ENCODE results near the gene NACA2.
"Not testable (repeated sequence)": the region's sequence is repeated elsewhere in the genome, so short reads cannot be mapped to it uniquely, and the experiment has no call there.

The NACA2 gene

DNA sequence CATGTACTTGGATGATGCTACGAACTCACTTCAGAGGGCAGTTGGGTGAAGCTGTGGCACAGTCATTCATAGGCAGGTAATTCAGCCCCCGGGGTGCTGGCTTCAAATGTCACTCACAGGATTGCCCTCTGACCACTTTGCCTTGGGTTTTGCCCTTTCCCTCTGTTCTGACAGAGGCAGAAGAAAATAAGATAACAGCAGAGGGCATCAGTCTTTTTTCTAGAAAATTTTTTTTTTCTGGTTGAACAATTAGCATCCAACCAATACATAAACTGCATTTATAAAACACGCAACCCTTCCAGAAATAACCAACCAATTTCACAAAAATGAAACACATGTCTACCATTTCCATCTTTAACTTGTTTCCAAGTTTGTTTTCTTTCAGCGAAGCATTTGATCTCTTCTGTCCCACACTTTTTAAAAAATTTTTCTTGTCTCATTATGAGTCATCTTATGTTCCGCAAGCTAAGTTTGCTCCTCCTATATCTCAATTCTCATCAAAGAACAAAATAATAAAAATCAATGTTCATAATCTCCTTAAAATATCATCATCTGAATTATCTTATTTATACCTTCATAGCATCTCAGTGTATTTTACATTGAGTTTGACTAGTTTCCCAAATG is 15.6 kb downstream of the NACA2 start:
- DNase-seq = no peak

DNA sequence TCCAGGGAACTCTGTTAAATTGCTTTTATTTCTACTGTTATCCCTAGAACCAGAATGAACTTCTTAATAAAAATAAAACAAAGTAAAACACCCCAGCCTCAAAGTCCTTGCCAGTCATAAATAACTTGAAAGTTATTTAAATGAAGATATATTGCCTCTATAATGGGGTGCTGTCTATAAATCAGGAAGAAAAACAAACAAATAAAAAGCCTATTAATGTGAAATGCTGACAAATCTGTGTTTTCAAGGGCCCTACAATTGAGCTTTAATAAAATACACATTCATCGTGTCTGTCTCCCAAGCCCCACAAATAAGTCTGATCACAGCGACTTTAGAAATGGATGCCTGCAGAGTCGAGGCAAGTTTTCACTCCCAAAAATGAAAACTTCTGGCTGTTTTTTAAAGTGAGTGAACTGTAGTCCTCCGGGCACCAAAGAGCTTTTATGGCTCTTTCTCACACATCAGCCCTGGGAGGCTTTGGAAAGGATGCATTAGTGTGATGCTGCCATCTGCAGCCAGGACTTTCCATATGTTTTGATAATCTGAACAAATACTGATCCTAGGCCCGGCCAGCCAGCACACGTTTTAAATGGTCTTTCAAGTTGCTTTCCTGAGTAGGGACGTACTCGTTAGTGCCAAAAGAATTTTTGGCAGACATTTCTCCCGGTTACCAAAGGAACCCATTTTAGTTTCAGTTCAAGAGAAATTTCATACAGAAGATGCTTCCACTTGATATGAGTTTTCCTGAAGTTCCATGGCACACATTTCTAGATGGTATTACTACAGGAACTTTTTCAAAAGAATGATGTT is 16.3 kb downstream of the NACA2 start:
- DNase-seq = peak; percentile 82

DNA sequence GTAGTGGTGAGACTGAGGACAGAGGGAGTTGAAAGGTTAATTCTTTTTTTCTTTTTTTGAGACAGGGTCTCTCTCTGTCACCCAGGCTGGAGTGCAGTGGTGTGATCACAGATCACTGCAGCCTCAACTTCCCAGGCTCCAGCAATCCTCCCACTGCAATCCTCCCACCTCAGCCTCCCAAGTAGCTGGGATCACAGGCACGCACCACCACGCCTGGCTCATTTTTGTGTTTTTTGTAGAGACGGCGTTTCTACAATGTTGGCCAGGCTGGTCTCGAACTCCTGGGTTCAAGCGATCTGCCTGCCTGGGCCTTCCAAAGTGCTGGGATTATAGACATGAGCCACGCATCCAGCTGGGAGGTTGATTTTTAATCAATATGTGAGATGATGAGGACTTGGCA is 18.5 kb downstream of the NACA2 start:
- not testable (repeated sequence) for DNase-seq

DNA sequence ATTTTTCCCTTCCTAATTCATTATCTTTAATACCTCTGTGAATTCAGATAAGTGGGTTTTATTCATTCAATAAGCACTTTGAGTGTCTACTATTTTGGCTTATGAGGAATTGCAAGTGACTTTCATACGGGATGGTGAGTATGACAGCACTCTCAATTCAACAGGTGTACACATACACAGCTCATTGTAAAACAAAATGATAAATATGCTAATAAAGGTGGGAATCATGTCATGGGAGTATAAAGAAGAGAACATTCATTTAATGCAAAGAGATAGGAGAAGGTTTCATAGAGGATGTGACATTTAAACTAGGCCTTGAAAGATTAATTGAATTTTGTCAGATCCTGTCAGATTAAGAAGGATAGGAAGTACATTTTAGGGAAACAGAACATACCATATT is 19.4 kb downstream of the NACA2 start:
- DNase-seq = no peak

DNA sequence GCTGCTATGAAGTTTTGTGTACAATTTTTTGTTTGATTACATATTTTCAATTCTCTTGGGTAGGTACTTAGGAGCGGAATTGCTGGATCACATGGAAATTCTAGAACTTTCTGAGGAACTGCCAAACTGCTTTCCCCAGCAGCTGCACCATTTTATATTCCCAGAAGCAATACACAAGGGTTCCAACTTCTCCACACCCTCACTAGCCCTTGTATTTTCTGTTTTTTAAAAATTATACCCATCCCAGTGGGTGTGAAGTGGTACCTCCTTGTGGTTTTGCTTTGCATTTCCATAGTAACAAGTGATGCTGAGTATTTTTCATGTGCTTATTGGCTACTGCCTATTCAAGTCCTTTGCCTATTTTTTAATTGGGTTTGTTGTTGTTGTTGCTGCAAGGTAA is 20.9 kb downstream of the NACA2 start:
- DNase-seq = no peak

DNA sequence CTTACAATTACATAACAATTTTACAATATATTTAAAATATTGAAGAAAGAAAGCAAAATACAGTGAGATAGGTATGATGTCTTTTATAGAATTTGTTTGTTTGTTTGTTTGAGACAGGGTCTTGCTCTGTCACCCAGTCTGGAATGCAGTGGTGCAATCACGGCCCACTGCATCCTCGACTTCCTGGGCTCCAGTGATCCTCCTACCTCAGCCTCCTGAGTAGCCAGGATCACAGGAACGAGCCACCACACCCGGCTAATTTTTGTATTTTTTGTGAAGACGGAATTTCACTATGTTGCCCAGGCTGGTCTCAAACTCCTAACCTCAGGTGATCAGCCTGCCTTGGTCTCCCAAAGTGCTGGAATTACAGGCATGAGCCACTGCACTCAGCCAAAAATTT is 21.5 kb downstream of the NACA2 start:
- DNase-seq = not testable (repeated sequence)

DNA sequence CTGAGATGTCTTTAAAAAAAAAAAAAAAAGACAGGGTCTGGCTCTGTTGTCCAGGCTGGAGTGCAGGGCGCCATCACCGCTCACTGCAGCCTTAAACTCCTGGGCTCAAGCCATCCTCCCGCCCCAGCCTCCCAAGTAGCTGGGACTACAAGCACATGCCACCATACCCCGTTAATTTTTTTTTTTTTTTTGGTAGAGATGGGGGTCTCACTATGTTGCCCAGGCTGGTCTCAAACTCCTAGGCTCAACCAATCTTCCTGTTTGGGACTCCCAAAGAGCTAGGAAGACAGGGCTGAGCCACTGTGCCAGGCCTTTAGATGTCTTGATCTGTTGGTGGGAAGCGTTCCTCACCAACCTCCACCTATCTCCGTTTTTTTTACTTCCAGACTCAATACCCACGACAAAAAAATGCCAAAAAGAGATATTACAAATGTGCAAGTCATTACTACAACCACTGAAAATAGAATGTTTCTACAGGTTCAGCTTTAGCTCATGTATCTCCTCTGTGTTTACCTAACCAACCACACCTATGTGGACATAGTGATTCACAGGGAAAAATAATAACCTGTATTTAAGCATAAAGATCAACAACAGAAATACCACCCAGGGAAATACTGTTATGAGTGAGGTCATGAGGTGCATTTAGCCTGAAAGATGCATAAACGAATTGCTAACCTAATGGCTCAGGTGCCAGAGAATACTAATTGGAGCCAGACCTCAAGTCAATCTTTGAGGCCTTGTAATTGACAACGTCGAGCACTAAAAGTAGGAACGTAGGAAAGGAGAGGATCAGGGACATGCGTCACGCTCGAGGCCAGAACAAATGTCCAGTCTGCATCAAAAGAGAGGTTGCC is 22.6 kb downstream of the NACA2 start:
- DNase-seq = no peak

DNA sequence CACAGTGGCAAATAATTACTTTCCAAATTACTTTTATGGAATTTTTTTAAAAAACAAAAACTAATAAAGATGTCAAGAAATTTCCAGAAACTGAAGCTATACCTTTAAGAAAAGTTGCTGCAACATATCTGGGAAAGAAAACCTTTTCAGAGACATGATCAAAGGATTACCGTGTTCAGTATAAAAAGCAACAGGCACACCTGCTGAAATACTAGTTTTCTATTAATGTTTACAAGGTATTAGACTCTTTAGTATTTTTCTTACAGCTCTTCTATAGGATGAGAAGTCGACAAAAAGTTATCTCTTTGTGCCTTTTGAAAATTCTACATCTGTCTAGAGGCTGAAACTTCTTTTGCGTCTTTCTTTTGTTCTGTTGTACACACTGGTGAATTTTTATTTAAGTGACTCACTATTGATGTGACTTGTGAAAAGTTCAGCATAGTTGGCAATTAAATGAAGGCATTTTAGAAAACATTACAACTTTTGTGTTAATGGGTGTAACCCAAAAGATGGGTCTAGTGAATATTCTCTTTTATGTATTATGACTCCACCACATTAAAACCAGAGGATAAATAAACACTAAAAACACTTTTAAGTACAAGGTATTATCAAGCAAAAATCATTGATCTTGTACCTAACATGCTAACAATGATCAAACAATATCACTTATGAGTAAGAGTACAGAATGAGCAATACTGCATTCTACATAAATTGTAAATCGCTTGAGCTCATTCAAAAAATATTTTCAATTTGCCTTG is 23.8 kb downstream of the NACA2 start:
- DNase-seq = no peak

DNA sequence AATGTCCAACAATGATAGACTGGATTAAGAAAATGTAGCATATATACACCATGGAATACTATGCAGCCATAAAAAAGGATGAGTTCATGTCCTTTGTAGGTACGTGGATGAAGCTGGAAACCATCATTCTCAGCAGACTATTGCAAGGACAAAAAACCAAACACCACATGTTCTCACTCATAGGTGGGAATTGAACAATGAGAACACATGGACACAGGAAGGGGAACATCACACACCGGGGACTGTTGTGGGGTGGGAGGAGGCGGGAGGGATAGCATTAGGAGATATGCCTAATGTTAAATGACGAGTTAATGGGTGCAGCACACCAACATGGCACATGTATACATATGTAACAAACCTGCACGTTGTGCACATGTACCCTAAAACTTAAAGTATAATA is 24.6 kb downstream of the NACA2 start:
- DNase-seq = not testable (repeated sequence)

DNA sequence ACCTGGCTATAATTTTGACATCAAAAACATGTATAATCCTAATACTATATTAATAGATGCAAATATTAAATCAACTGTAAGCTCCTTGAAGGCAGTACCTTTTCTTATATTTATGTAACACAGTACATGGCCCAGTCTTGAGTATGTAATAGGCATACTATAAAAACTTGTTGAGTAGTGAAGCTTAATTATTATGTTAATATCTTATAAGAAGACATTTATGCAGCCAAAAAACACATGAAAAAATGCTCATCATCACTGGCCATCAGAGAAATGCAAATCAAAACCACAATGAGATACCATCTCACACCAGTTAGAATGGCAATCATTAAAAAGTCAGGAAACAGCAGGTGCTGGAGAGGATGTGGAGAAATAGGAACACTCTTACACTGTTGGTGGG is 25.2 kb downstream of the NACA2 start:
- DNase-seq = not testable (repeated sequence)

DNA sequence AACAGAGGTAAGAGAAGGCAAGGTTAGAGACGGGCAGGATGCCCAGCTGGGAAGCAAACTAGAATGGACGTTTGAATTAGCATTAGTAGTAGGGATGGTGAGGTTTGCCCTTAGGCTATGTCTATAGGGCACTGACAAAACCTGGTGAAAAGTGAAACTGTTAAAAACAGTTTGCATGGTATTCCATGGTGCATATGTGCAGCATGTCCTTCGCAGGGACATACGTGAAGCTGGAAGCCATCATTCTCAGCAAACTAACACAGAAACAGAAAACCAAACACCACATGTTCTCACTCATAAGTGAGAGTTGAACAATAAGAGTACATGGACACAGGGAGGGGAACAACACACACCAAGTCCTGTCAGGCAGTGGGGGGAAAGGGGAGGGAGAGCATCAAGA is 25.8 kb downstream of the NACA2 start:
- no peak for DNase-seq

DNA sequence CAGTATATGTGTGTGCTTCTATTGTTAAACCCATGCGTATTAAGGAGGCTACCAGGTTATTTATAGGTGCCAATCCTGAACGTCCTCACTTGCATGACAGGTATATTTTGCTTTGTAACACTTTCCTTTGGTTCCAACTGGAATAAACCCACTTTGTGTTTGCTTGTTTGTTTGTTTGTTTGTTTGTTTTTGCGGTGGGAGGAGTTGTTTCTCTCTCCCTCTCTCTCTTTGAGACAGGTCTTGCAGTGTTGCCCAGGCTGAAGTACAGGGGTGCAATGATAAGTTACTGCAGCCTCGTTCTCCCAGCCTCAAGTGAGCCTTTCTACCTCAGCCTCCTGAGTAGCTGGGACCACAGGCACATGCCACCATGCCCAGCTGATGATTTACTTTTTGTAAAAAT is 28.7 kb downstream of the NACA2 start:
- no peak for DNase-seq

DNA sequence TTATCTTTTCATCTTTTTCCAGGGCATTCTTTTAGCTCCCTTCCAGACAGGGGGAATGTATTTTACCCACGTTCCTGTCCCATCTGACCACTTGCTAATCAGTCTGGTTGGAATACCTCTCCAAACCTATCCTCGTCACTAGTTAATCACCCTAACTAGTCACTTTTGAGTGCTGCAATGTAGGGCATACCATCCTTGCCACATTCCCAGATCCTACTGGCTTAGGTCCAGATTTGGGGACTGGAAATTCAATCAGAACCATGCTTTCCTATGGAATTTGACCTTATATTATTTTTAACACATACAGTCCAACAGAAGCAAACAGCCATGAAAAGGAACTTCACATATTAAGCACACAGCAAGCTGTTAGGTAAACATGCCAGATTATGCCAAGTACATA is 29.7 kb downstream of the NACA2 start:
- DNase-seq = no peak

DNA sequence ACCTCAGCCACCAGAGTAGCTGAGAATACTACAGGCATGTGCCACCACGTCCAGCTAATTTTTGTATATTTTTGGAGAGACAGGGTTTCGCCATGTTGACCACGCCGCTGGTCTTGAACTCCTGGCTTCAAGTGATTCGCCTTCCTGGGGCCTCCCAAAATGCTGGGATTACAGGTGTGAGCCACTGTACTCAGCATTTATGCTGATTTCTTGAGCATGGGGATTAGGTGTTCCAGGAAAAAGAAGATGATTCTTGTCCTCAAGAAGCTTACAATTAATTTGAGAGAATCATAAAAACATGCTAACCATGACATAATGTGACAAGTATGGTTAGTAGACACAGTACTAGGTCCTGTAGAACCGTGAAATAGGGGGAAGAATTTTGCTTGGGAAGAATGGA is 30.9 kb downstream of the NACA2 start:
- no peak for DNase-seq

DNA sequence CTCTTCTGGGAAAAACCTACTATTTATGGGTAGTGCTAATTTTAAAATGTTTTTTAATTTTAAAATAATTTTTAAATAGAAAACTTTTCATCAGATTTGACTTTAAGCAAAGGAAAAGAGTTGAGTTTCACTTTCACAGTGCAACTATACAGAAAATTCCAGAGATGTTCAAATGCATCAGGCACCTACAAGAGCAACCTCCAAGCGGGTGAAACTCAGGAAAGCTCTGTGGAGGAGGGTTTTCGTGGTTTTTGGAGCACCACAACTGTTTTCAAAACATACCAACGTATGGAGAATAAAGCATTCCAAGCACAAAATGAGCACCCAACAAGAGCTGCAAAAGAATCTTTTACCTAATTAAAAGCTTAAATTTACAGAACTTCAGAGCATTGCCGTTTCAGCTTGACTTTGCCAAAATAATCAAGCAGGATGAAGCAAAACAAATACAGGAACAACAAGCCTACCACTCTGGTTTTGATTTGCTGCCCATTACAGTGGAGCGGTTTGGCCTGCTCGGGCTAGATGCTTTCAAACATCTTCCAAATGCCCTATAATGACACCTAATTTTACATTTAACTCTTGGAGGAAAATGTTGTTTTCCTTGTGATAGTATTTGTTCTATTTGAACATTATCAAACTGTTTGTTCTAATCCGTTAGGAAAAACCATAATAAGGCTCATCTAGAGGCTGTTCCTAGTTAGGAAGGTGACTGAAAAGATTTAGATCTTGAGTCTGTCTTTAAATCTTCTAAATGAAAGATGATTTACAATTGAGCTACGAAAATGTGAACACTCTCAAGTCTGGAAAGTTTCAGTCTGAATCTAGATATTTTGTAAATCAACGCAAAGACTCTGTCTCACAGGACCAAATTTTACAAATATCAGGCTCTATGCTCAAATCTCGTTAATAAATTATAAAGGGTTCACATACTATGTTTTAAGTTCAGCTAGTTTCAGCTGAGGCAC is 34.5 kb downstream of the NACA2 start:
- DNase-seq = peak; percentile 23

DNA sequence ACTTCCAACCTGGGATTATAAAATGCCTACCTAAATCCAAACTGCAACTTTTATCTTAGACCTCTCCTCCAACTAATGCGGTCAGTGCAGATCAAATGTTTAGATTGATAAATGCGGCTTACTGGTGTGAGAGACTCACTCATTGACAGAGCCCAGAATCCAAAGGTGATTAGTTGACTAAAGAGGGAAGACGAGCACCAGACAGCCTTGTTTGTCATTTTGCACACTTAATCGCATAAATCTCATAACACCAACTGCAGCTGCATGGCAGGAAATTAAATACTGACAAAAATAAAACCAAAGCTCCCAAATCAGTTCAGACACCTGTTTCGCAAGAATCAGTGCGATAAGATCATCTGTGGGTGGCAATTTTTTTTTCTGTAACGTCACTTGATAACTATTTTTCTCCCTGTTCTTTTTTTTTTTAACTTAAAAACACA is 35.9 kb downstream of the NACA2 start:
- DNase-seq = no peak

DNA sequence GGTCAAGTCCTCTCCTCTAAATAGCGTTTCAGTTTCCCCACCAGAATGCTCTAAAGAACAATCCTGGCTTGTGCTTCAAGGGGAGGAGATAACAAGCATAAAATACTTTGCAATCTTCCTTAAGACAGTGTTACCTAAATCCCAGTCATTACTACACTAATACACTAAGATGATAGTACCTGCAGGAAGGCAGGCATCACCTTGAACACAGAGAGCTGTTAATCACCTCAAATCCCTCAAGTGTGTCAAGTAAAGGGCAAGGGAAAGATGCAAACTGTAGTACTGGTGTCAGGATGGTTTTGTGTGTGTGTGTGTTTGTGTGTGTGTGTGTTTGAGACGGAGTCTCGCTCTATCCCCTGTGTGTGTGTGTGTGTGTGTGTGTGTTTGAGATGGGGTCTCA is 36.8 kb downstream of the NACA2 start:
- no peak for DNase-seq

DNA sequence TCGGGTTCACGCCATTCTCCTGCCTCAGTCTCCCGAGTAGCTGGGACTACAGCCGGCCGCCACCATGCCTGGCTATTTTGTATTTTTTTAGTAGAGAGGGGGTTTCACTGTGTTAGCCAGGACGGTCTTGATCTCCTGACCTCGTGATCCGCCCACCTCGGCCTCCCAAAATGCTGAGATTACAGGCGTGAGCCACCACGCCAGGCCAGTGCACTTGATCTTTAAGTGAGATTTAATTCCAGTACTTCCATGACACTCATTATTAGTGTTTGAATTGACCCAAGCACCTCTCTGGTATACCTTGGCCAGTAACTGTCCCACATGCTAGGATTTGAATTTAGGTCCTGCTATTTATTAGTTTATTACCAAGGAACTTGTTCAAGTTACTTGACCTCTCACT is 38.5 kb downstream of the NACA2 start:
- DNase-seq = not testable (repeated sequence)

DNA sequence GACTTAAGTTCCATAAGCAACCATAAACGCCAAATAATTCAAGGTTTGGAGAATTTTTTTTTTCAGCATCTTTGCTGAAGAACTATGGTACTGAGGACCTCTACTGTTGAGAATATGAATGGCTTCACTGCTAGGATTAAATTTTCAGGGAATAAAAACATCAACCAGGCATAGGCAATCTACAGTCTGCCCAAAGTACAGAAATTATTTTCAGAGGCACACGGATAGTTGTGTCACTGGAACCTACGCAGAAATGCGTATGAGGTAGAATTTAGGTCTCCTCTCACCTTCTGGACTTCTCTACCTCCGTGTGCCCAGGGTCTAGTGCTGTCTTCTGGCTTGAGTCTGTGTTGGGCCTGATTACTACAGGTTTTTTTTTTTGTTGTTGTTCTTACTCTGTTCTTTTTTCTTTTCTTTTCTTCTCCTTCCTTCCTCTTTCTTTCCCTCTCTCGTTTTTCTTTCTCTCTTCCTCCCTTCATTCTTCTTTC is 39.7 kb downstream of the NACA2 start:
- no peak for DNase-seq

DNA sequence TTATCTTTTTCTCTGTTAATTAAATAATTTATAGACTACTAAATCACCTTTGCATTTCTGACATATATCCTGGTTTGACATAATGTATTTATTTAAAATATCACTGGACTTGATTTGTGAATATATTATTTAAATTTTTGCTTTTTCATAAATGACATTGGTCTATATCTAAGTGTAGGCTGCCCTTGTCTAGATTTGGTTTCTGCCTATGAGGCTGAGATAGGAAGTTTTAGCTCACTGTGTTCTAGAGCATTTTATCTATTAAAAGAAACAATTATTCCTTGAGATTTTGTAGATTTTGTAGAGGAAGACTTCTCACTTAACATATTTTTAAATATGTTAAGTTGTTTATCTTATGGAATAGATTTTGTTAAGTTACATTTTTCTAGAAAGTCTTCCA is 43.9 kb downstream of the NACA2 start:
- no peak for DNase-seq

DNA sequence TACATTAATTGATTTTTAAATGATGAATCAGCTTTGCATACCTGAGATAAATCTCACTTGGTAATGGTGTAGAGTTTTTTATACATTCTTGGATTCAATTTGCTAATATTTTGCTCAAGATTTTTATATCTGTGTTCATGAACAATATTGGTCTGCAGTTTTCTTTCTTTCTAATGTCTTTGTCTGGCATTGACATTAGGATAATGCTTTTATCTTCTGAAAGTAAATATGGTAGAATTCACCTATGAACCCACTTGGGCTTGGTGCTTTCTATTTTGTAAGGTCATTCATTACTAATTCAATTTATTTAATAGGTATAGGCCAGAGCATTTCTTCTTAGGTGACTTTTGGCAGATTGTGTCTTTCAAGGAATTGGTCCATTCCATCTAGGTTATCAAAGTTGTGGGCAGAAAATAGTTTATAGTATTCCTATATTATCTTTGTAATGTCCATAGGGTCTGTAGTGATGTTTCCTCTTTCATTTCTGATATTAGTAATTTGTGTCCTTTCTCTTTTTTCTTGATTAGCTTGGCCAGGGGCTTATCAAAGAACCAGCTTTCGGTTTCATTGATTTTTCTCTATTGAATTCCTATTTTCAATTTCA is 45.6 kb downstream of the NACA2 start:
- DNase-seq = no peak
